Activated naive CD8-positive, alpha-beta T cell (primary cell): Measurements from ENCODE around the gene EEF1AKMT2.
"Not testable (repeated sequence)": the region's sequence is repeated elsewhere in the genome, so short reads cannot be mapped to it uniquely, and the experiment has no call there.

Experiments used
- H3K27ac Mint-ChIP-seq: one replicate; pipeline ENCODE4 v1.8.0; 2021; ENCODE audit warnings: mixed read lengths
- H3K27me3 Mint-ChIP-seq: one replicate; pipeline ENCODE4 v1.8.0; 2021; ENCODE audit warnings: mixed read lengths
- H3K36me3 Mint-ChIP-seq: one replicate; pipeline ENCODE4 v1.8.0; 2021; ENCODE audit warnings: mixed read lengths
- H3K4me1 Mint-ChIP-seq: one replicate; pipeline ENCODE4 v1.8.0; 2021; ENCODE audit warnings: low read depth, mixed read lengths
- H3K4me3 Mint-ChIP-seq: one replicate; pipeline ENCODE4 v1.8.0; 2021; ENCODE audit warnings: mild to moderate bottlenecking, mixed read lengths
- H3K9me3 Mint-ChIP-seq: one replicate; pipeline ENCODE4 v1.8.0; 2021; ENCODE audit warnings: low read depth, mixed read lengths

EEF1AKMT2 gene

DNA sequence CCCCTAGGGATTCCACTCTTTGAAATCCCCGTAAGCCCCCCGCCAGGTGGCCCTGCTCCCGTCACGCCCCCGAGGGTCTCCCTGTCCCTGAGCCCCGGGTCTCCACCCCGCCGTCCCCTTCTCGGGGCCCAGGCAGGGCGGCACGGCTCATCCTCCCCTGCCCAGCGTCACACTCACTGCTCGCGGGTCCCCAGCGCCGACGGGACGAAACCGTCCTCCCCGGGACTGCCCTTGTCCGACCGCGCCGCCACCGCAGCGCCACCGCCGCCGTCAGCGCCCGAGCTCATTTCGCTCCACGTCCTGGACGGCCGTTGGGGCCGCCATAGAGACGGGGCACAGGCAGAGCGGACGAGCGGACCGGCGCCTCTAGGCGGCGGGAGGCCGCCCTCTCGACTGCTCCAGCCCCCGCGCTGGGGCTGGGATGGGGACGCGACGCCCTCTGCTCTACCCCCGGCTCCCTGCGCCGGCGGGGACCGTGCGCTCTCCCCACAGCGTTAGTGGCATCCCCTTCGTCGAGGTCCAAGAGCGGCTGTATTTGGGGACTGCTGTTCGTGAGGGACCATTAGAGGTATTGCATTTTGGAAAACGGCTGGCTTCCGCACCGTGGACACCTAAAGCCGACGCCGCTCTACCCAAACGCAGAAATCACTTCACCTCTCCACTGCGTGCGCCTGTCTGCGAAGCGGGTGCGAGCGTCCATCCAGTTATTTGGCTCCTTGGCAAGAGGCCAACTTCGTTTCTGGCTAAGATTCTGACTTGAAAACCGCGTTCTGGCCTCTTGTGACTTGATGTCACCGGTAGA is at the start of gene EEF1AKMT2:
EEF1AKMT2 (minus strand) TSS at position 341 of the 802 bp plus-strand sequence; CDS start at position 287, 54 bp downstream.
- H3K9me3 Mint-ChIP-seq = no peaks in the 10 kb centered on the region
- H3K36me3 Mint-ChIP-seq = peaks cover 3% of the 10 kb centered on the region
- H3K27ac Mint-ChIP-seq = peak within 1 kb of the TSS; percentile 97
- H3K27me3 Mint-ChIP-seq = no peaks in the 10 kb centered on the region
- peak within 1 kb of the TSS; percentile 98 for H3K4me3 Mint-ChIP-seq
- peaks cover 19% of the 10 kb centered on the region for H3K4me1 Mint-ChIP-seq

GRCh38 chr10:124837687-124838086 is 46.0 kb upstream of the EEF1AKMT2 start:
- no peaks in the 10 kb centered on the region for H3K4me1 Mint-ChIP-seq
- H3K27me3 Mint-ChIP-seq = no peaks in the 10 kb centered on the region
- no peak overlapping the region for H3K27ac Mint-ChIP-seq
- H3K4me3 Mint-ChIP-seq = no peak overlapping the region
- no peaks in the 10 kb centered on the region for H3K9me3 Mint-ChIP-seq
- peaks cover 2% of the 10 kb centered on the region for H3K36me3 Mint-ChIP-seq

GRCh38 chr10:124831116-124831515 is 39.4 kb upstream of the EEF1AKMT2 start:
- no peaks in the 10 kb centered on the region for H3K9me3 Mint-ChIP-seq
- no peaks in the 10 kb centered on the region for H3K27me3 Mint-ChIP-seq
- H3K4me1 Mint-ChIP-seq = no peaks in the 10 kb centered on the region
- no peak overlapping the region for H3K4me3 Mint-ChIP-seq
- H3K27ac Mint-ChIP-seq = no peak overlapping the region
- H3K36me3 Mint-ChIP-seq = peaks cover 4% of the 10 kb centered on the region

- H3K27ac Mint-ChIP-seq = no peak overlapping the region
- H3K27me3 Mint-ChIP-seq = no peaks in the 10 kb centered on the region
Measured at GRCh38 chr10:124830445-124830844, 38.8 kb upstream of the EEF1AKMT2 start.

DNA sequence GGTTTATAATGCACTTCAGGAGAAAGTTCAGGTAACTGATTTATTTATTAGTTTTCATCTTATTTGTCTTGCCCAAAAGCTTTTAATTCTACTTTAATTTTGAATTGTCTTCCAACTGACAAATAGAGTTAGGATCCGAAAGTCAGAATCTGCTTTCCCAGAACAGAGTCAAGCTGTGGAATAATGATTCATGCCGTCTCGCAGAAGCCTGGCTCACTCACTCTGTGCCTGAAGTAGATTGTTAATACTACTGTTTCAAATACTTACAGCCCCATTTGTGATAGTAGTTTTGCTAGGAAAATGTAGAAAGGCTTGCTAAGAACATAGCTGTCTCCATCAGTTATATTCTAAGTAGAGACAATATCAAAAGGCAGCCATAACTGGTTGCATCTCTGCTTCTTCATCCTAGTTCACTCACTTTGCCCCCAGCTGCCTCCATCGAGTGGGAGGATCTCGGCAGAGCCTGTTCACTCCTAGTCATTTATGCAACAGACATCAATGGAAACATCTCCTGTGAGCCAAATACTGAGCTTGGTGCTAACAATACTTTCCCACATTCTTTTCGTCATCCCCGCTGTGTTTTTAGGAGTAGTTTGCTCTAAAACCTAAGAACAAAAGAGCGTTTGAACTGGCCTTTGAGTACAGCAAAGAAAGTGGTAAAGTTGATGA is 37.9 kb upstream of the EEF1AKMT2 start:
- Mint-ChIP-seq H3K36me3 (peaks cover 2% of the 10 kb centered on the region), H3K4me3 (no peak overlapping the region), H3K9me3 (no peaks in the 10 kb centered on the region), H3K4me1 (no peaks in the 10 kb centered on the region), H3K27me3 (no peaks in the 10 kb centered on the region), H3K27ac (no peak overlapping the region)

More at GRCh38 chr10:124830445-124830844, 38.8 kb upstream of the EEF1AKMT2 start:
- Mint-ChIP-seq H3K9me3 (no peaks in the 10 kb centered on the region), H3K4me1 (no peaks in the 10 kb centered on the region), H3K36me3 (peaks cover 2% of the 10 kb centered on the region), H3K4me3 (no peak overlapping the region)

- no peaks in the 10 kb centered on the region for H3K9me3 Mint-ChIP-seq
- H3K4me3 Mint-ChIP-seq = no peak overlapping the region
- no peaks in the 10 kb centered on the region for H3K4me1 Mint-ChIP-seq
- no peak overlapping the region for H3K27ac Mint-ChIP-seq
- H3K36me3 Mint-ChIP-seq = peaks cover 2% of the 10 kb centered on the region
- H3K27me3 Mint-ChIP-seq = no peaks in the 10 kb centered on the region
Measured at GRCh38 chr10:124827474-124827873, 35.8 kb upstream of the EEF1AKMT2 start.

DNA sequence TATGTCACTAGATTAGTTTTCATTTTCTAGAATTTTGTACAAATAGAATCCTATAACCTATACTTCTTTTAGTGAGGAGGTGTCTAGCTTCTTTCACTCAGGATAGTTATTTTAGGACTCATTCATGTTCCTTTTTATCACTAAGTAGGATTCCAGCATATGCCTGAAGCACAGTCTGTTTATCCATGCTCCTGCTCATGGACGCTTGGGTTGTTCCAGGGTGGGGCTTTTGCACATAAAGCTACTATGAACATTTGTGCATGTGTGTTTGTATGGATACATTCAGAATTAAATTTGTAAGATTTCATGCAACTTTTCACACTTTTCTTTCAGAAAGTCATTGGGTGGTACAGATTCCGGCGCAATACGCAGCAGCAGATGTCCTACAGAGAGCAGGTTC is 34.6 kb upstream of the EEF1AKMT2 start:
- Mint-ChIP-seq H3K36me3 (peaks cover 5% of the 10 kb centered on the region), H3K27me3 (no peaks in the 10 kb centered on the region), H3K4me3 (no peak overlapping the region), H3K4me1 (no peaks in the 10 kb centered on the region), H3K9me3 (no peaks in the 10 kb centered on the region), H3K27ac (no peak overlapping the region)

GRCh38 chr10:124825702-124826101 is 34.0 kb upstream of the EEF1AKMT2 start:
- Mint-ChIP-seq H3K27me3 (no peaks in the 10 kb centered on the region), H3K9me3 (no peaks in the 10 kb centered on the region), H3K4me3 (no peak overlapping the region), H3K36me3 (peaks cover 5% of the 10 kb centered on the region), H3K27ac (no peak overlapping the region), H3K4me1 (no peaks in the 10 kb centered on the region)

- not testable (repeated sequence) for H3K4me1 Mint-ChIP-seq, H3K9me3 Mint-ChIP-seq, H3K4me3 Mint-ChIP-seq, H3K27ac Mint-ChIP-seq, H3K36me3 Mint-ChIP-seq, H3K27me3 Mint-ChIP-seq
Measured at GRCh38 chr10:124824932-124825331, 33.2 kb upstream of the EEF1AKMT2 start.

DNA sequence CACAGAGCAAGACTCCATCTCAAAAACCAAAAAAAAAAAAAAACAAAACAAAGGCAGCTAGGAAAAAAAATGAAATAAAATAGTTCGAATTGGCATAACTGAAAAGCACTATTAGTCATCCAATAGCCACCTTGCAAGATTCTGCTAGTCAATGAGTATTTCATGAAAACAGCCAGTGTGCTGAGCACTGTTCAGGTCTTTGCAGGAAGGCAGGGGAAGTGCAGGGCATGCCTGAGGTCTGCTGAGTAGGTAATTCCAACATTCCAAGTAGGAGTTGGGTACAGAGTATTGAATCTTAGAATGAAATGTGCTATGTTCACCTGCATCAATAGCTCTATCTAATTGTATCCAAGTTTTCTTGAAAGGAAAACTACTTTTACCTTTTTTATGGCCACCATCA is 32.8 kb upstream of the EEF1AKMT2 start:
- Mint-ChIP-seq H3K9me3 (no peaks in the 10 kb centered on the region), H3K27me3 (no peaks in the 10 kb centered on the region), H3K36me3 (peaks cover 7% of the 10 kb centered on the region), H3K27ac (no peak overlapping the region), H3K4me3 (no peak overlapping the region), H3K4me1 (no peaks in the 10 kb centered on the region)

GRCh38 chr10:124821520-124821919 is 29.8 kb upstream of the EEF1AKMT2 start:
- Mint-ChIP-seq H3K27me3 (no peaks in the 10 kb centered on the region), H3K4me1 (no peaks in the 10 kb centered on the region), H3K9me3 (no peaks in the 10 kb centered on the region), H3K4me3 (no peak overlapping the region), H3K27ac (no peak overlapping the region), H3K36me3 (peaks cover 9% of the 10 kb centered on the region)

GRCh38 chr10:124820121-124820520 is 28.4 kb upstream of the EEF1AKMT2 start:
- no peaks in the 10 kb centered on the region for H3K27me3 Mint-ChIP-seq
- peaks cover 7% of the 10 kb centered on the region for H3K36me3 Mint-ChIP-seq
- H3K4me3 Mint-ChIP-seq = no peak overlapping the region
- H3K27ac Mint-ChIP-seq = no peak overlapping the region
- H3K9me3 Mint-ChIP-seq = no peaks in the 10 kb centered on the region
- H3K4me1 Mint-ChIP-seq = no peaks in the 10 kb centered on the region

DNA sequence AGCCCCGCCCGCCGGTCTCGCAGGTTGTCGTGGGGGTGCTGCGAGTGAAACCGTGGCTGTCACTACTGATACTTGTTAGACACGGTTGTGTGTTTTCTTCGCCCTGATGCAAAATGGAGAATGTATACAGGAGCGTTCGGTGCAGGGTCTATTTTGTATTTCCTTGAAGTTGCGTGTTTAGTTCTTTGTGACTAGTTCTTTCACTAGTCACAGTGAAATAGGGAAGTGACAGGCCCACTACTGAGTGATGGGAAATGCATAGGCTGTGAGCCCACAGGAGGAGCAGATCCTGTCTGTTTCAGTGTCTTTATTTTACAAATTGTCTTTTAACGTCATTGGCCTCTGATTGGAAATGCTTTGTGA is 10.6 kb upstream of the EEF1AKMT2 start:
- Mint-ChIP-seq H3K27ac (peak overlapping the region; percentile 88), H3K9me3 (no peaks in the 10 kb centered on the region), H3K4me3 (peak overlapping the region; percentile 95), H3K4me1 (peaks cover 19% of the 10 kb centered on the region), H3K36me3 (no peaks in the 10 kb centered on the region), H3K27me3 (peaks cover 1% of the 10 kb centered on the region)

GRCh38 chr10:124799211-124799610 is 7.5 kb upstream of the EEF1AKMT2 start:
- H3K4me3 Mint-ChIP-seq = no peak overlapping the region
- H3K27me3 Mint-ChIP-seq = peaks cover 1% of the 10 kb centered on the region
- no peaks in the 10 kb centered on the region for H3K9me3 Mint-ChIP-seq
- no peak overlapping the region for H3K27ac Mint-ChIP-seq
- no peaks in the 10 kb centered on the region for H3K36me3 Mint-ChIP-seq
- H3K4me1 Mint-ChIP-seq = peaks cover 18% of the 10 kb centered on the region

DNA sequence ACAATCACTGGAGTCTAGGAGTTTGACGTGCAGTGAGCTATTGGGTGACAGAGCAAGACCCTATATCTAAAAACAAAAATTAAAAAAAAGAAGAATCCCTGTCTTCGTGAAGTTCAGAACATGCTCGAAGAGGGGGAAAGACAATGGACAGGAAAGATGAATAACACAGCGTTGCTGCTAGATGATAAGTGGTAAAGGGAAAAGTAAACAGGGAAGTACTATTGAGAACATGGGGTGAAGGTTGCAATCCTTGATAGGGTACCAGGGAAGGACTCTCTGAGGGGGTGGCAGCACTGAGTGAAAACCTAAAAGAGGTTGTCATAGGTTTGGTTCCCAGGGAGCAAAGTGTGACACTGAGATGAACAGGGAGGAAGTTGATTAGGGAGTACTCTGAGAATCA is 7.1 kb upstream of the EEF1AKMT2 start:
- Mint-ChIP-seq H3K27ac (no peak overlapping the region), H3K4me3 (no peak overlapping the region), H3K4me1 (peaks cover 18% of the 10 kb centered on the region), H3K36me3 (no peaks in the 10 kb centered on the region), H3K27me3 (peaks cover 1% of the 10 kb centered on the region), H3K9me3 (no peaks in the 10 kb centered on the region)
